K562 (cell line): ENCODE results near the gene C2CD4D. TPM values are rescaled to one million over a fixed set of nuclear protein-coding genes. Genes with fewer than 3 reads are reported as not detected.
A peak's percentile ranks its signal among the peaks of the same experiment; 100 is the strongest.

Experiments used
- BACH1 ChIP-seq: fragments of 200-800 bp; sonication (Bioruptor generic); IDR thresholded peaks from 2 replicates; pipeline ENCODE4 v1.6.1; 2016; ENCODE audit warnings: missing genetic modification characterization, missing compliant biosample characterization
- BMI1 ChIP-seq: fragments of 150-350 bp; IDR thresholded peaks from 2 replicates; pipeline ENCODE4 v1.6.1; 2014; ENCODE audit warnings: low read length
- BRD4 ChIP-seq: fragments of 200-600 bp; sonication (generic); IDR thresholded peaks from 2 replicates; pipeline ENCODE4 v1.6.1; 2017; ENCODE audit warnings: inconsistent platforms
- DDX20 ChIP-seq: fragments of 450-650 bp; IDR thresholded peaks from 2 replicates; pipeline ENCODE4 v1.6.1; 2016; ENCODE audit warnings: missing genetic modification characterization, low read depth, mild to moderate bottlenecking, missing compliant biosample characterization, moderate library complexity
- ESRRA ChIP-seq: fragments of 450-650 bp; IDR thresholded peaks from 2 replicates; pipeline ENCODE4 v1.6.1; 2014; ENCODE audit warnings: low read depth, mild to moderate bottlenecking, moderate library complexity, borderline replicate concordance
- FOXA3 ChIP-seq, 2 experiments: fragments of 450-650 bp in 1 of 2; sonication (generic) in 1 of 2; formaldehyde crosslinking; IDR thresholded peaks in 1 of 2; conservative IDR thresholded peaks in 1 of 2; 2 replicates each; pipeline versions ENCODE4 v1.4.0 to v1.8.0; 2020 to 2022; ENCODE audit warnings: mild to moderate bottlenecking in 2 of 2, missing genetic modification reagents in 1 of 2
- KLF16 ChIP-seq: IDR thresholded peaks from 2 replicates; pipeline ENCODE4 v1.6.1; 2016; ENCODE audit warnings: antibody characterized with exemption
- NCOA2 ChIP-seq, 2 experiments: fragments of 450-650 bp; IDR thresholded peaks; 2 replicates each; pipeline ENCODE4 v1.6.1; 2018; ENCODE audit warnings: mild to moderate bottlenecking in 2 of 2, moderate library complexity in 1 of 2; ENCODE audit not compliant: partially characterized antibody in 2 of 2
- NR3C1 ChIP-seq: sonication (generic); formaldehyde crosslinking; IDR thresholded peaks from 2 replicates; pipeline ENCODE4 v1.8.1; 2022; ENCODE audit warnings: missing genetic modification reagents
- NUFIP1 ChIP-seq: fragments of 450-650 bp; IDR thresholded peaks from 2 replicates; pipeline ENCODE4 v1.6.1; 2018; ENCODE audit not compliant: partially characterized antibody
- SETDB1 ChIP-seq: IDR thresholded peaks from one replicate; pipeline ENCODE4 v1.6.1; 2012; ENCODE audit warnings: low read length, control low read depth, inconsistent platforms
- SMAD4 ChIP-seq: fragments of 250-450 bp; sonication (Bioruptor Pico); conservative IDR thresholded peaks from 2 replicates; pipeline ENCODE4 v1.8.0; 2021; ENCODE audit warnings: inconsistent platforms, mild to moderate bottlenecking, moderate library complexity
- TAF1 ChIP-seq: IDR thresholded peaks from 2 replicates; pipeline ENCODE4 v1.6.1; 2011; ENCODE audit warnings: mild to moderate bottlenecking, low read length, moderate library complexity; ENCODE audit not compliant: insufficient read depth, control insufficient read depth, severe bottlenecking; ENCODE audit errors: extremely low read depth
- YY1 ChIP-seq, 3 experiments: IDR thresholded peaks; 2 replicates each; pipeline ENCODE4 v1.6.1; 2011; ENCODE audit warnings: low read length in 2 of 3, mild to moderate bottlenecking in 2 of 3, moderate library complexity in 2 of 3, borderline replicate concordance in 1 of 3, control low read depth in 1 of 3, low read depth in 1 of 3; ENCODE audit not compliant: insufficient read depth in 3 of 3, insufficient replicate concordance in 2 of 3, control insufficient read depth in 1 of 3, insufficient read length in 1 of 3; ENCODE audit errors: extremely low read depth in 1 of 3
- ZBTB43 ChIP-seq: sonication (generic); formaldehyde crosslinking; IDR thresholded peaks from 2 replicates; pipeline ENCODE4 v1.8.0; 2023; ENCODE audit warnings: mild to moderate bottlenecking, missing genetic modification reagents
- ZNF324 ChIP-seq: fragments of 250-450 bp; sonication (Bioruptor Pico); IDR thresholded peaks from 2 replicates; pipeline ENCODE4 v1.4.0; 2020; ENCODE audit warnings: mild to moderate bottlenecking
- ZNF431 ChIP-seq: sonication (generic); formaldehyde crosslinking; IDR thresholded peaks from 2 replicates; pipeline ENCODE4 v1.8.0; 2022; ENCODE audit warnings: mild to moderate bottlenecking, missing genetic modification reagents
- ZNF444 ChIP-seq: fragments of 250-450 bp; sonication (Bioruptor Pico); IDR thresholded peaks from 2 replicates; pipeline ENCODE4 v1.4.0; 2020; ENCODE audit warnings: mild to moderate bottlenecking, moderate library complexity
- polyA plus RNA-seq, 8 experiments: library from polyadenylated mRNA; depleted of rRNA in 4 of 8; stranded (reverse) in 5 of 8; unstranded in 3 of 8; fragments of >200 nt; fragmentation: Nextera tagmentation in 2 of 8; fragmentation: Illumina TruSeq in 1 of 8; extraction: Ambion mirVana in 2 of 8; extraction: Trizol in 1 of 8; gene quantifications; 2 replicates each; pipeline versions ENCODE4 v1.2.1 to v1.2.3, GENCODE V29; 2011 to 2014; ENCODE audit warnings: inconsistent platforms in 1 of 8, missing spikeins in 1 of 8
- total RNA-seq, 7 experiments: library from RNA; depleted of rRNA in 6 of 7; stranded (reverse); fragments of >200 nt in 6 of 7; fragmentation: Illumina TruSeq in 2 of 7; extraction: Trizol in 2 of 7; gene quantifications; 2 replicates each; pipeline versions ENCODE4 v1.2.1 to v1.2.3, GENCODE V29; 2011 to 2021; ENCODE audit warnings: low replicate concordance in 1 of 7
- TF ChIP-seq, protein P1 (sequence below), 2 experiments: IDR thresholded peaks in 1 of 2; conservative IDR thresholded peaks in 1 of 2; 2 replicates each; pipeline ENCODE4 v1.6.1; 2016; ENCODE audit warnings: low read depth in 2 of 2, mild to moderate bottlenecking in 1 of 2, missing compliant biosample characterization in 1 of 2, missing genetic modification characterization in 1 of 2, moderate library complexity in 1 of 2
- TF ChIP-seq, protein P2 (sequence below): fragments of 250-450 bp; sonication (Bioruptor Pico); IDR thresholded peaks from 2 replicates; pipeline ENCODE4 v1.8.0; 2022; ENCODE audit warnings: inconsistent platforms, mild to moderate bottlenecking, moderate library complexity, borderline replicate concordance
- TF ChIP-seq, protein P3 (sequence below), 2 experiments: fragments of 450-650 bp in 1 of 2; sonication (generic) in 1 of 2; formaldehyde crosslinking in 1 of 2; IDR thresholded peaks in 1 of 2; conservative IDR thresholded peaks in 1 of 2; 2 replicates each; pipeline versions ENCODE4 v1.6.1 to v1.8.1; 2016 to 2023; ENCODE audit warnings: mild to moderate bottlenecking in 2 of 2, moderate library complexity in 2 of 2, inconsistent platforms in 1 of 2, missing genetic modification reagents in 1 of 2

C2CD4D gene
- total and polyA plus RNA-seq, 9 of the 15 experiments (the other 6 are each of a cell fraction or from before 2014, with no cell fraction given) = not detected

GRCh38 chr1:151862604-151863003, 23.0 kb upstream of the C2CD4D start (continued):
- TF ChIP-seq, protein P1, sequence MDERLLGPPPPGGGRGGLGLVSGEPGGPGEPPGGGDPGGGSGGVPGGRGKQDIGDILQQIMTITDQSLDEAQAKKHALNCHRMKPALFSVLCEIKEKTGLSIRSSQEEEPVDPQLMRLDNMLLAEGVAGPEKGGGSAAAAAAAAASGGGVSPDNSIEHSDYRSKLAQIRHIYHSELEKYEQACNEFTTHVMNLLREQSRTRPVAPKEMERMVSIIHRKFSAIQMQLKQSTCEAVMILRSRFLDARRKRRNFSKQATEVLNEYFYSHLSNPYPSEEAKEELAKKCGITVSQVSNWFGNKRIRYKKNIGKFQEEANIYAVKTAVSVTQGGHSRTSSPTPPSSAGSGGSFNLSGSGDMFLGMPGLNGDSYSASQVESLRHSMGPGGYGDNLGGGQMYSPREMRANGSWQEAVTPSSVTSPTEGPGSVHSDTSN (CRISPR knock-in tag; IDR thresholded peaks at IDR 0.05; ENCODE audit: low read depth) = no peak; the same call in 1 of the 2 replicates
- TF ChIP-seq, protein P1 (tag; conservative IDR thresholded peaks at IDR 0.05; ENCODE audit: low read depth) = peak; percentile 87
- TF ChIP-seq BRD4 = no peak
- TF ChIP-seq ZNF324 (CRISPR knock-in tag) = no peak
- TF ChIP-seq BACH1 (tag) = no peak
- TF ChIP-seq FOXA3 (CRISPR knock-in tag; conservative IDR thresholded peaks at IDR 0.05 in 1 of 2, IDR thresholded peaks at IDR 0.05 in 1 of 2) = no peak
- no peak for TF ChIP-seq NR3C1 (CRISPR knock-in tag)
- no peak for TF ChIP-seq NCOA2 (IDR thresholded peaks at IDR 0.05; ENCODE audit: partially characterized antibody in 2 of 2)
- TF ChIP-seq YY1 (IDR thresholded peaks at IDR 0.05; ENCODE audit: borderline replicate concordance in 1 of 3, control insufficient read depth in 1 of 3, extremely low read depth in 1 of 3, insufficient read depth in 3 of 3, insufficient read length in 1 of 3, insufficient replicate concordance in 2 of 3, low read depth in 1 of 3, low read length in 2 of 3) = no peak
- TF ChIP-seq TAF1 = no peak
- no peak for TF ChIP-seq BMI1
- no peak for TF ChIP-seq DDX20
- no peak for TF ChIP-seq NUFIP1
- TF ChIP-seq, protein P2, sequence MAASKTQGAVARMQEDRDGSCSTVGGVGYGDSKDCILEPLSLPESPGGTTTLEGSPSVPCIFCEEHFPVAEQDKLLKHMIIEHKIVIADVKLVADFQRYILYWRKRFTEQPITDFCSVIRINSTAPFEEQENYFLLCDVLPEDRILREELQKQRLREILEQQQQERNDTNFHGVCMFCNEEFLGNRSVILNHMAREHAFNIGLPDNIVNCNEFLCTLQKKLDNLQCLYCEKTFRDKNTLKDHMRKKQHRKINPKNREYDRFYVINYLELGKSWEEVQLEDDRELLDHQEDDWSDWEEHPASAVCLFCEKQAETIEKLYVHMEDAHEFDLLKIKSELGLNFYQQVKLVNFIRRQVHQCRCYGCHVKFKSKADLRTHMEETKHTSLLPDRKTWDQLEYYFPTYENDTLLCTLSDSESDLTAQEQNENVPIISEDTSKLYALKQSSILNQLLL (CRISPR knock-in tag) = no peak
- TF ChIP-seq, protein P3, sequence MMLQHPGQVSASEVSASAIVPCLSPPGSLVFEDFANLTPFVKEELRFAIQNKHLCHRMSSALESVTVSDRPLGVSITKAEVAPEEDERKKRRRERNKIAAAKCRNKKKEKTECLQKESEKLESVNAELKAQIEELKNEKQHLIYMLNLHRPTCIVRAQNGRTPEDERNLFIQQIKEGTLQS (IDR thresholded peaks at IDR 0.05) = no peak
- TF ChIP-seq, protein P3 (CRISPR knock-in tag; conservative IDR thresholded peaks at IDR 0.05) = no peak
- TF ChIP-seq ESRRA = no peak
- no peak for TF ChIP-seq ZNF431
- no peak for TF ChIP-seq SETDB1
- TF ChIP-seq KLF16 = no peak
- no peak for TF ChIP-seq ZBTB43 (CRISPR knock-in tag)
- no peak for TF ChIP-seq SMAD4 (CRISPR knock-in tag)
- TF ChIP-seq ZNF444 (CRISPR knock-in tag) = no peak
